HepG2 (cell line): Measurements from ENCODE around the gene MUC13. TPM values are rescaled to one million over a fixed set of nuclear protein-coding genes. Genes with fewer than 3 reads are reported as not detected.
A peak's percentile ranks its signal among the peaks of the same experiment; 100 is the strongest.

Experiments
- CCAR2 ChIP-seq: fragments of 200-400 bp; formaldehyde crosslinking; optimal IDR thresholded peaks from 2 replicates; pipeline ENCODE3; 2018; ENCODE audit warnings: low read depth, mild to moderate bottlenecking, low read length, moderate library complexity
- NFATC3 ChIP-seq: sonication (generic); formaldehyde crosslinking; IDR thresholded peaks from 2 replicates; pipeline ENCODE4 v1.5.1; 2020; ENCODE audit warnings: mild to moderate bottlenecking, missing genetic modification reagents
- SNAPC2 ChIP-seq: sonication (generic); formaldehyde crosslinking; IDR thresholded peaks from 2 replicates; pipeline ENCODE4 v1.8.1; 2022; ENCODE audit warnings: mild to moderate bottlenecking, missing genetic modification reagents
- SYNCRIP ChIP-seq: fragments of 200-400 bp; formaldehyde crosslinking; IDR thresholded peaks from 2 replicates; pipeline ENCODE4 v1.6.1; 2018; ENCODE audit warnings: mild to moderate bottlenecking, low read depth, low read length; ENCODE audit not compliant: insufficient read depth
- TP53 ChIP-seq: sonication (generic); formaldehyde crosslinking; conservative IDR thresholded peaks from 2 replicates; pipeline ENCODE4 v1.4.0; 2020; ENCODE audit warnings: missing genetic modification reagents
- ZFP36L2 ChIP-seq: sonication (generic); formaldehyde crosslinking; IDR thresholded peaks from 2 replicates; pipeline ENCODE4 v1.4.0; 2020; ENCODE audit warnings: missing genetic modification reagents
- ZFP82 ChIP-seq: sonication (generic); formaldehyde crosslinking; IDR thresholded peaks from 2 replicates; pipeline ENCODE4 v1.5.1; 2020; ENCODE audit warnings: mild to moderate bottlenecking, missing genetic modification reagents, borderline replicate concordance
- ZNF205 ChIP-seq: IDR thresholded peaks from 2 replicates; pipeline ENCODE4 v1.6.1; 2018; ENCODE audit warnings: missing biosample characterization, missing genetic modification reagents
- ZNF282 ChIP-seq: fragments of 450-650 bp; IDR thresholded peaks from 2 replicates; pipeline ENCODE4 v1.6.1; 2018; ENCODE audit not compliant: partially characterized antibody
- ZNF615 ChIP-seq: sonication (generic); formaldehyde crosslinking; IDR thresholded peaks from 2 replicates; pipeline ENCODE4 v1.5.0; 2020; ENCODE audit warnings: mild to moderate bottlenecking, missing genetic modification reagents, borderline replicate concordance
- ZNF629 ChIP-seq: sonication (generic); formaldehyde crosslinking; conservative IDR thresholded peaks from 2 replicates; pipeline ENCODE4 v1.5.0; 2020; ENCODE audit warnings: missing genetic modification reagents
- polyA plus RNA-seq, 8 experiments: library from polyadenylated mRNA; depleted of rRNA in 3 of 8; stranded (reverse) in 7 of 8; unstranded in 1 of 8; fragments of >200 nt; fragmentation: Illumina TruSeq in 4 of 8; extraction: Trizol in 4 of 8; gene quantifications; 2 replicates each; pipeline versions ENCODE4 v1.2.1 to v1.2.3, GENCODE V29; 2011 to 2016; ENCODE audit warnings: low read depth in 4 of 8, missing spikeins in 1 of 8, mixed read lengths in 1 of 8; ENCODE audit not compliant: insufficient read depth in 1 of 8
- total RNA-seq, 5 experiments: library from RNA; depleted of rRNA; stranded (reverse); fragments of >200 nt; fragmentation: Illumina TruSeq; extraction: Trizol; gene quantifications; 2 replicates each; pipeline ENCODE4 v1.2.3, GENCODE V29; 2016; ENCODE audit warnings: low read depth in 1 of 5
- TF ChIP-seq, protein P1 (sequence below): sonication (generic); formaldehyde crosslinking; IDR thresholded peaks from 2 replicates; pipeline ENCODE4 v1.4.0; 2020; ENCODE audit warnings: low read depth, mild to moderate bottlenecking, missing genetic modification reagents
- TF ChIP-seq, protein P2 (sequence below): sonication (generic); formaldehyde crosslinking; IDR thresholded peaks from 2 replicates; pipeline ENCODE4 v1.8.0; 2022; ENCODE audit warnings: missing genetic modification reagents, mild to moderate bottlenecking, borderline replicate concordance
- TF ChIP-seq, protein P3 (sequence below): sonication (generic); formaldehyde crosslinking; IDR thresholded peaks from 2 replicates; pipeline ENCODE4 v1.5.0; 2020; ENCODE audit warnings: mild to moderate bottlenecking, missing genetic modification reagents
- TF ChIP-seq, protein P4 (sequence below): IDR thresholded peaks from 2 replicates; pipeline ENCODE4 v1.6.1; 2016; ENCODE audit warnings: mild to moderate bottlenecking

The MUC13 gene
- total and polyA plus RNA-seq, 2 of the 13 experiments (the other 11 are each of a cell fraction or from before 2014, with no cell fraction given) = 0.04 to 1.2 TPM

DNA sequence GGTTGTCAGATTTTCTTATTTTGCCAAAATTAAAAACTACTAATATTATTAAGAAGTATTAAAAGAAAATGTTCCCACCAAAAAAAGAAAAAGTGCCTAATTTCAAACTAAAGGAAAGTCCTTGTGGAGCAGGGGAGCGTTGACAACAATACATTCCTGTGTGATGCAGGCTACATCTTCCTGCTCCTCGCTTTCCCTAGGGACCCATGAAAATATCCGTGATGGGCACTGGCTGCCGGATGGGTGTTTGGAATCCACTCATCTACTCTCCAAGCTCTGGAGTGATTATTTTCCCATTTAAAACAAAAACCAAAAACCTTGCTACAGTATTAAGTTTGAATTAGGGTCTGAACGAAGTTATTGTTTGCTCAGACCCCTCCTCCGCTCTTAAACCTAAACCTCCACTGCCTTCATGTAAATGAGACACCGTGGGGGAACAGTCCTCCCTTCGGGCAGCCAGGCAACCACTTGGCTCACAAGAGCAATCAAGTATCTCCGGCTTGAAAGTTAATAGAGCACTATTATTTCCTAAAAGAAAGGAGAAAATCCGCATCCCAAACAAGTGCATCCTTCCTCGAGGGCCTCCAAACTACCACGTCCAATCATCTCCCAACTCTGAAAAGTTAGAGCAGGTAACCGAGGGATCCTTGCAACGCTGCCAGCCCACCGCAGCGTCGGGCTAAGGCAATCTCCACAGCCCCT is 48.9 kb downstream of the MUC13 start (continued):
- TF ChIP-seq SNAPC2 (CRISPR knock-in tag) = no peak
- TF ChIP-seq ZNF629 = no peak
- no peak for TF ChIP-seq TP53
- TF ChIP-seq ZNF615 (CRISPR knock-in tag) = no peak
- TF ChIP-seq ZFP36L2 (CRISPR knock-in tag) = no peak
- no peak for TF ChIP-seq ZNF282
- TF ChIP-seq, protein P1, sequence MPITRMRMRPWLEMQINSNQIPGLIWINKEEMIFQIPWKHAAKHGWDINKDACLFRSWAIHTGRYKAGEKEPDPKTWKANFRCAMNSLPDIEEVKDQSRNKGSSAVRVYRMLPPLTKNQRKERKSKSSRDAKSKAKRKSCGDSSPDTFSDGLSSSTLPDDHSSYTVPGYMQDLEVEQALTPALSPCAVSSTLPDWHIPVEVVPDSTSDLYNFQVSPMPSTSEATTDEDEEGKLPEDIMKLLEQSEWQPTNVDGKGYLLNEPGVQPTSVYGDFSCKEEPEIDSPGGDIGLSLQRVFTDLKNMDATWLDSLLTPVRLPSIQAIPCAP (CRISPR knock-in tag) = no peak
- TF ChIP-seq, protein P2, sequence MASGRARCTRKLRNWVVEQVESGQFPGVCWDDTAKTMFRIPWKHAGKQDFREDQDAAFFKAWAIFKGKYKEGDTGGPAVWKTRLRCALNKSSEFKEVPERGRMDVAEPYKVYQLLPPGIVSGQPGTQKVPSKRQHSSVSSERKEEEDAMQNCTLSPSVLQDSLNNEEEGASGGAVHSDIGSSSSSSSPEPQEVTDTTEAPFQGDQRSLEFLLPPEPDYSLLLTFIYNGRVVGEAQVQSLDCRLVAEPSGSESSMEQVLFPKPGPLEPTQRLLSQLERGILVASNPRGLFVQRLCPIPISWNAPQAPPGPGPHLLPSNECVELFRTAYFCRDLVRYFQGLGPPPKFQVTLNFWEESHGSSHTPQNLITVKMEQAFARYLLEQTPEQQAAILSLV (CRISPR knock-in tag) = 0 out of 2 replicates have a peak, but pooled peaks have one; percentile 7
- no peak for TF ChIP-seq SYNCRIP
- 0 out of 2 replicates have a peak, but pooled peaks have one; percentile 36 for TF ChIP-seq NFATC3 (CRISPR knock-in tag)
- TF ChIP-seq CCAR2 = no peak
- TF ChIP-seq, protein P3, sequence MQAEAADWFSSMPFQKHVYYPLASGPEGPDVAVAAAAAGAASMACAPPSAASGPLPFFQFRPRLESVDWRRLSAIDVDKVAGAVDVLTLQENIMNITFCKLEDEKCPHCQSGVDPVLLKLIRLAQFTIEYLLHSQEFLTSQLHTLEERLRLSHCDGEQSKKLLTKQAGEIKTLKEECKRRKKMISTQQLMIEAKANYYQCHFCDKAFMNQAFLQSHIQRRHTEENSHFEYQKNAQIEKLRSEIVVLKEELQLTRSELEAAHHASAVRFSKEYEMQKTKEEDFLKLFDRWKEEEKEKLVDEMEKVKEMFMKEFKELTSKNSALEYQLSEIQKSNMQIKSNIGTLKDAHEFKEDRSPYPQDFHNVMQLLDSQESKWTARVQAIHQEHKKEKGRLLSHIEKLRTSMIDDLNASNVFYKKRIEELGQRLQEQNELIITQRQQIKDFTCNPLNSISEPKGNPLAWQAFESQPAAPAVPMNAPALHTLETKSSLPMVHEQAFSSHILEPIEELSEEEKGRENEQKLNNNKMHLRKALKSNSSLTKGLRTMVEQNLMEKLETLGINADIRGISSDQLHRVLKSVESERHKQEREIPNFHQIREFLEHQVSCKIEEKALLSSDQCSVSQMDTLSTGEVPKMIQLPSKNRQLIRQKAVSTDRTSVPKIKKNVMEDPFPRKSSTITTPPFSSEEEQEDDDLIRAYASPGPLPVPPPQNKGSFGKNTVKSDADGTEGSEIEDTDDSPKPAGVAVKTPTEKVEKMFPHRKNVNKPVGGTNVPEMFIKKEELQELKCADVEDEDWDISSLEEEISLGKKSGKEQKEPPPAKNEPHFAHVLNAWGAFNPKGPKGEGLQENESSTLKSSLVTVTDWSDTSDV (CRISPR knock-in tag) = no peak
- no peak for TF ChIP-seq ZNF205
- TF ChIP-seq ZFP82 (CRISPR knock-in tag) = no peak
- TF ChIP-seq, protein P4, sequence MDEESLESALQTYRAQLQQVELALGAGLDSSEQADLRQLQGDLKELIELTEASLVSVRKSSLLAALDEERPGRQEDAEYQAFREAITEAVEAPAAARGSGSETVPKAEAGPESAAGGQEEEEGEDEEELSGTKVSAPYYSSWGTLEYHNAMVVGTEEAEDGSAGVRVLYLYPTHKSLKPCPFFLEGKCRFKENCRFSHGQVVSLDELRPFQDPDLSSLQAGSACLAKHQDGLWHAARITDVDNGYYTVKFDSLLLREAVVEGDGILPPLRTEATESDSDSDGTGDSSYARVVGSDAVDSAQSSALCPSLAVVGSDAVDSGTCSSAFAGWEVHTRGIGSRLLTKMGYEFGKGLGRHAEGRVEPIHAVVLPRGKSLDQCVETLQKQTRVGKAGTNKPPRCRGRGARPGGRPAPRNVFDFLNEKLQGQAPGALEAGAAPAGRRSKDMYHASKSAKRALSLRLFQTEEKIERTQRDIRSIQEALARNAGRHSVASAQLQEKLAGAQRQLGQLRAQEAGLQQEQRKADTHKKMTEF (CRISPR knock-in tag) = no peak; the same call in 1 of the 2 replicates
